ENCODE measurements around the gene TVP23B.
"Not testable (repeated sequence)": the region's sequence is repeated elsewhere in the genome, so short reads cannot be mapped to it uniquely, and the experiment has no call there.

DNA sequence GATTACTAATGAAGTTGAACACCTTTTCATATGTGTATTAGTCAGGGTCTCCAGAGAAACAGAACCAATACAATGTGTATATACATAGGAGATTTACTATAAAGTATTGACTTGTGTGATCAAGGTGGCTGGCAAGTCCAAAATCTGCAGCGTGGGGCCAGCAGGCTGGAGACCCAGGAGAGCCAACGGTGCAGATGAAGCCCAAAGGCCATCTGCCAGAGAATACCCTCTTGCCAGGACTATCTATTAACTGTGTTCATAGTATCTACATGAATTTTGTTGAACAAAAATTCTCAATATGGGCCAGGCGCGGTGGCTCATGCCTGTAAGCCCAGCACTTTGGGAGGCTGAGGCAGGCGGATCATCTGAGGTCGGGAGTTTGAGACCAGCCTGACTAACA lies 20.8 kb upstream of the TVP23B start:
- TF ChIP-seq EZH2 (IDR thresholded peaks at IDR 0.05; ENCODE audit: borderline replicate concordance, low read depth, low read length, severe bottlenecking): not testable (repeated sequence)
- TF ChIP-seq, protein P1, sequence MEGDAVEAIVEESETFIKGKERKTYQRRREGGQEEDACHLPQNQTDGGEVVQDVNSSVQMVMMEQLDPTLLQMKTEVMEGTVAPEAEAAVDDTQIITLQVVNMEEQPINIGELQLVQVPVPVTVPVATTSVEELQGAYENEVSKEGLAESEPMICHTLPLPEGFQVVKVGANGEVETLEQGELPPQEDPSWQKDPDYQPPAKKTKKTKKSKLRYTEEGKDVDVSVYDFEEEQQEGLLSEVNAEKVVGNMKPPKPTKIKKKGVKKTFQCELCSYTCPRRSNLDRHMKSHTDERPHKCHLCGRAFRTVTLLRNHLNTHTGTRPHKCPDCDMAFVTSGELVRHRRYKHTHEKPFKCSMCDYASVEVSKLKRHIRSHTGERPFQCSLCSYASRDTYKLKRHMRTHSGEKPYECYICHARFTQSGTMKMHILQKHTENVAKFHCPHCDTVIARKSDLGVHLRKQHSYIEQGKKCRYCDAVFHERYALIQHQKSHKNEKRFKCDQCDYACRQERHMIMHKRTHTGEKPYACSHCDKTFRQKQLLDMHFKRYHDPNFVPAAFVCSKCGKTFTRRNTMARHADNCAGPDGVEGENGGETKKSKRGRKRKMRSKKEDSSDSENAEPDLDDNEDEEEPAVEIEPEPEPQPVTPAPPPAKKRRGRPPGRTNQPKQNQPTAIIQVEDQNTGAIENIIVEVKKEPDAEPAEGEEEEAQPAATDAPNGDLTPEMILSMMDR (IDR thresholded peaks at IDR 0.05; ENCODE audit: borderline replicate concordance, extremely low read depth, low read length, poor library complexity, severe bottlenecking): not testable (repeated sequence)
